ENCODE results near the gene ACOX1. TPM values are rescaled to one million over a fixed set of nuclear protein-coding genes. Genes with fewer than 3 reads are reported as not detected.

The ACOX1 gene
- total and polyA plus RNA-seq, 2 of the 13 experiments (the other 11 are each of a cell fraction or from before 2014, with no cell fraction given): 86.4 to 120 TPM

DNA sequence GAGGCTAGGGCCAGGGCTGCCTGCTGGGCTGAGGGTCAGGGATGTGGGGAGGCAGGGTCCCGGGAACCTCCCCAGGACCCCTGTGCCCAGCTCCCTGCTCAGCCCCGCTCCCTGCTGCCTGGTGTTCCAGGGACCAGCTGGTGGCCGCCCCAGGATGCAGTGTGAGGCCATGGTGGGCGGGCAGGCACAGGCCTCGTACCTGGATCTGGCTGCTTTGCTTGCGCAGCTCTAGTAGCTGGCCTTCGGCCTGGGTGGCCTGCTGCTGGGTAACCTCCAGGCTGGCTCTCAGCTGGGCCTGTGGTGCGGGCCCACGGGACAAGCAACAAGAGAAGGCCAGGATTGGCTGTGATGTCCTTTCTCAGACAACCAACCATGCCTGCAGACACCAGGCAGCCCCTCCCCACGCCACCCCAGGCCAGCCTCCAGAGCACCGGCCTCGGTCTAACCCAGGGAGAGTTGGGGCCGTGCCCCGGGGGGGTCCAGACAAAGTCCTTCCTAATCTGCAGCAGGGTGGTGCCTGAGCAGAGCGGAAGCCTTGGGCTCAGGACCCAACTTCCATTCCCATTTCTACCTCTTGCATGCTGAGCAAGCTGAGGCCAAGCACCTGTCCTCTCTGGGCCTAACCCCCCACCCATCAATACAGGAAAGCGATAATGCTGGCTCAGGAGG lies 86.3 kb downstream of the ACOX1 start (continued):
- TF ChIP-seq, protein P1, sequence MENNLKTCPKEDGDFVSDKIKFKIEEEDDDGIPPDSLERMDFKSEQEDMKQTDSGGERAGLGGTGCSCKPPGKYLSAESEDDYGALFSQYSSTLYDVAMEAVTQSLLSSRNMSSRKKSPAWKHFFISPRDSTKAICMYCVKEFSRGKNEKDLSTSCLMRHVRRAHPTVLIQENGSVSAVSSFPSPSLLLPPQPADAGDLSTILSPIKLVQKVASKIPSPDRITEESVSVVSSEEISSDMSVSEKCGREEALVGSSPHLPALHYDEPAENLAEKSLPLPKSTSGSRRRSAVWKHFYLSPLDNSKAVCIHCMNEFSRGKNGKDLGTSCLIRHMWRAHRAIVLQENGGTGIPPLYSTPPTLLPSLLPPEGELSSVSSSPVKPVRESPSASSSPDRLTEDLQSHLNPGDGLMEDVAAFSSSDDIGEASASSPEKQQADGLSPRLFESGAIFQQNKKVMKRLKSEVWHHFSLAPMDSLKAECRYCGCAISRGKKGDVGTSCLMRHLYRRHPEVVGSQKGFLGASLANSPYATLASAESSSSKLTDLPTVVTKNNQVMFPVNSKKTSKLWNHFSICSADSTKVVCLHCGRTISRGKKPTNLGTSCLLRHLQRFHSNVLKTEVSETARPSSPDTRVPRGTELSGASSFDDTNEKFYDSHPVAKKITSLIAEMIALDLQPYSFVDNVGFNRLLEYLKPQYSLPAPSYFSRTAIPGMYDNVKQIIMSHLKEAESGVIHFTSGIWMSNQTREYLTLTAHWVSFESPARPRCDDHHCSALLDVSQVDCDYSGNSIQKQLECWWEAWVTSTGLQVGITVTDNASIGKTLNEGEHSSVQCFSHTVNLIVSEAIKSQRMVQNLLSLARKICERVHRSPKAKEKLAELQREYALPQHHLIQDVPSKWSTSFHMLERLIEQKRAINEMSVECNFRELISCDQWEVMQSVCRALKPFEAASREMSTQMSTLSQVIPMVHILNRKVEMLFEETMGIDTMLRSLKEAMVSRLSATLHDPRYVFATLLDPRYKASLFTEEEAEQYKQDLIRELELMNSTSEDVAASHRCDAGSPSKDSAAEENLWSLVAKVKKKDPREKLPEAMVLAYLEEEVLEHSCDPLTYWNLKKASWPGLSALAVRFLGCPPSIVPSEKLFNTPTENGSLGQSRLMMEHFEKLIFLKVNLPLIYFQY (CRISPR knock-in tag; IDR thresholded peaks at IDR 0.05; ENCODE audit: borderline replicate concordance): peak; percentile 47
- TF ChIP-seq FOXP1 (IDR thresholded peaks at IDR 0.05) (no peak), FOXP1 (CRISPR knock-in tag; IDR thresholded peaks at IDR 0.05) (no peak), RAD51 (IDR thresholded peaks at IDR 0.05; ENCODE audit: borderline replicate concordance) (no peak), ZNF329 (CRISPR knock-in tag; IDR thresholded peaks at IDR 0.05; ENCODE audit: low read depth) (no peak), SMARCE1 (IDR thresholded peaks at IDR 0.05; ENCODE audit: borderline replicate concordance) (no peak)
- TF ChIP-seq, protein P2, sequence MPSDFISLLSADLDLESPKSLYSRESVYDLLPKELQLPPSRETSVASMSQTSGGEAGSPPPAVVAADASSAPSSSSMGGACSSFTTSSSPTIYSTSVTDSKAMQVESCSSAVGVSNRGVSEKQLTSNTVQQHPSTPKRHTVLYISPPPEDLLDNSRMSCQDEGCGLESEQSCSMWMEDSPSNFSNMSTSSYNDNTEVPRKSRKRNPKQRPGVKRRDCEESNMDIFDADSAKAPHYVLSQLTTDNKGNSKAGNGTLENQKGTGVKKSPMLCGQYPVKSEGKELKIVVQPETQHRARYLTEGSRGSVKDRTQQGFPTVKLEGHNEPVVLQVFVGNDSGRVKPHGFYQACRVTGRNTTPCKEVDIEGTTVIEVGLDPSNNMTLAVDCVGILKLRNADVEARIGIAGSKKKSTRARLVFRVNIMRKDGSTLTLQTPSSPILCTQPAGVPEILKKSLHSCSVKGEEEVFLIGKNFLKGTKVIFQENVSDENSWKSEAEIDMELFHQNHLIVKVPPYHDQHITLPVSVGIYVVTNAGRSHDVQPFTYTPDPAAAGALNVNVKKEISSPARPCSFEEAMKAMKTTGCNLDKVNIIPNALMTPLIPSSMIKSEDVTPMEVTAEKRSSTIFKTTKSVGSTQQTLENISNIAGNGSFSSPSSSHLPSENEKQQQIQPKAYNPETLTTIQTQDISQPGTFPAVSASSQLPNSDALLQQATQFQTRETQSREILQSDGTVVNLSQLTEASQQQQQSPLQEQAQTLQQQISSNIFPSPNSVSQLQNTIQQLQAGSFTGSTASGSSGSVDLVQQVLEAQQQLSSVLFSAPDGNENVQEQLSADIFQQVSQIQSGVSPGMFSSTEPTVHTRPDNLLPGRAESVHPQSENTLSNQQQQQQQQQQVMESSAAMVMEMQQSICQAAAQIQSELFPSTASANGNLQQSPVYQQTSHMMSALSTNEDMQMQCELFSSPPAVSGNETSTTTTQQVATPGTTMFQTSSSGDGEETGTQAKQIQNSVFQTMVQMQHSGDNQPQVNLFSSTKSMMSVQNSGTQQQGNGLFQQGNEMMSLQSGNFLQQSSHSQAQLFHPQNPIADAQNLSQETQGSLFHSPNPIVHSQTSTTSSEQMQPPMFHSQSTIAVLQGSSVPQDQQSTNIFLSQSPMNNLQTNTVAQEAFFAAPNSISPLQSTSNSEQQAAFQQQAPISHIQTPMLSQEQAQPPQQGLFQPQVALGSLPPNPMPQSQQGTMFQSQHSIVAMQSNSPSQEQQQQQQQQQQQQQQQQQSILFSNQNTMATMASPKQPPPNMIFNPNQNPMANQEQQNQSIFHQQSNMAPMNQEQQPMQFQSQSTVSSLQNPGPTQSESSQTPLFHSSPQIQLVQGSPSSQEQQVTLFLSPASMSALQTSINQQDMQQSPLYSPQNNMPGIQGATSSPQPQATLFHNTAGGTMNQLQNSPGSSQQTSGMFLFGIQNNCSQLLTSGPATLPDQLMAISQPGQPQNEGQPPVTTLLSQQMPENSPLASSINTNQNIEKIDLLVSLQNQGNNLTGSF (CRISPR knock-in tag; IDR thresholded peaks at IDR 0.05): peak; percentile 84
- TF ChIP-seq, protein P3, sequence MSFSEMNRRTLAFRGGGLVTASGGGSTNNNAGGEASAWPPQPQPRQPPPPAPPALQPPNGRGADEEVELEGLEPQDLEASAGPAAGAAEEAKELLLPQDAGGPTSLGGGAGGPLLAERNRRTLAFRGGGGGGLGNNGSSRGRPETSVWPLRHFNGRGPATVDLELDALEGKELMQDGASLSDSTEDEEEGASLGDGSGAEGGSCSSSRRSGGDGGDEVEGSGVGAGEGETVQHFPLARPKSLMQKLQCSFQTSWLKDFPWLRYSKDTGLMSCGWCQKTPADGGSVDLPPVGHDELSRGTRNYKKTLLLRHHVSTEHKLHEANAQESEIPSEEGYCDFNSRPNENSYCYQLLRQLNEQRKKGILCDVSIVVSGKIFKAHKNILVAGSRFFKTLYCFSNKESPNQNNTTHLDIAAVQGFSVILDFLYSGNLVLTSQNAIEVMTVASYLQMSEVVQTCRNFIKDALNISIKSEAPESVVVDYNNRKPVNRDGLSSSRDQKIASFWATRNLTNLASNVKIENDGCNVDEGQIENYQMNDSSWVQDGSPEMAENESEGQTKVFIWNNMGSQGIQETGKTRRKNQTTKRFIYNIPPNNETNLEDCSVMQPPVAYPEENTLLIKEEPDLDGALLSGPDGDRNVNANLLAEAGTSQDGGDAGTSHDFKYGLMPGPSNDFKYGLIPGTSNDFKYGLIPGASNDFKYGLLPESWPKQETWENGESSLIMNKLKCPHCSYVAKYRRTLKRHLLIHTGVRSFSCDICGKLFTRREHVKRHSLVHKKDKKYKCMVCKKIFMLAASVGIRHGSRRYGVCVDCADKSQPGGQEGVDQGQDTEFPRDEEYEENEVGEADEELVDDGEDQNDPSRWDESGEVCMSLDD (CRISPR knock-in tag; IDR thresholded peaks at IDR 0.05; ENCODE audit: borderline replicate concordance): 0 out of 2 replicates have a peak, but pooled peaks have one; percentile 44
- TF ChIP-seq, protein P4, sequence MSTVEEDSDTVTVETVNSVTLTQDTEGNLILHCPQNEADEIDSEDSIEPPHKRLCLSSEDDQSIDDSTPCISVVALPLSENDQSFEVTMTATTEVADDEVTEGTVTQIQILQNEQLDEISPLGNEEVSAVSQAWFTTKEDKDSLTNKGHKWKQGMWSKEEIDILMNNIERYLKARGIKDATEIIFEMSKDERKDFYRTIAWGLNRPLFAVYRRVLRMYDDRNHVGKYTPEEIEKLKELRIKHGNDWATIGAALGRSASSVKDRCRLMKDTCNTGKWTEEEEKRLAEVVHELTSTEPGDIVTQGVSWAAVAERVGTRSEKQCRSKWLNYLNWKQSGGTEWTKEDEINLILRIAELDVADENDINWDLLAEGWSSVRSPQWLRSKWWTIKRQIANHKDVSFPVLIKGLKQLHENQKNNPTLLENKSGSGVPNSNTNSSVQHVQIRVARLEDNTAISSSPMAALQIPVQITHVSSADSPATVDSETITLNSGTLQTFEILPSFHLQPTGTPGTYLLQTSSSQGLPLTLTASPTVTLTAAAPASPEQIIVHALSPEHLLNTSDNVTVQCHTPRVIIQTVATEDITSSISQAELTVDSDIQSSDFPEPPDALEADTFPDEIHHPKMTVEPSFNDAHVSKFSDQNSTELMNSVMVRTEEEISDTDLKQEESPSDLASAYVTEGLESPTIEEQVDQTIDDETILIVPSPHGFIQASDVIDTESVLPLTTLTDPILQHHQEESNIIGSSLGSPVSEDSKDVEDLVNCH (CRISPR knock-in tag; IDR thresholded peaks at IDR 0.05): 0 out of 2 replicates have a peak, but pooled peaks have one; percentile 58
